ENCODE results near the gene MCM3AP.
"Not testable (repeated sequence)": the region's sequence is repeated elsewhere in the genome, so short reads cannot be mapped to it uniquely, and the experiment has no call there.

Gene MCM3AP

GRCh38 chr21:46211786-46212720 is 73.4 kb downstream of the MCM3AP start:
- DNase-seq (ENCODE audit: low read depth), result no peak
- no peak overlapping the region for H3K4me3 ChIP-seq (ENCODE audit: low read depth, low read length)

GRCh38 chr21:46211376-46211775 is 74.0 kb downstream of the MCM3AP start:
- H3K4me3 ChIP-seq (ENCODE audit: low read depth, low read length), result no peak overlapping the region
- no peak for DNase-seq (ENCODE audit: low read depth)

- H3K4me3 ChIP-seq (ENCODE audit: low read depth, low read length), result no peak overlapping the region
- DNase-seq (ENCODE audit: low read depth), result no peak
Observed at GRCh38 chr21:46210378-46211136, 74.9 kb downstream of the MCM3AP start.

GRCh38 chr21:46208761-46209721 is 76.4 kb downstream of the MCM3AP start:
- no peak overlapping the region for H3K4me3 ChIP-seq (ENCODE audit: low read depth, low read length)
- no peak for DNase-seq (ENCODE audit: low read depth)

GRCh38 chr21:46207920-46208591 is 77.4 kb downstream of the MCM3AP start:
- no peak overlapping the region for H3K4me3 ChIP-seq (ENCODE audit: low read depth, low read length)
- DNase-seq (ENCODE audit: low read depth), result no peak

GRCh38 chr21:46207006-46207919 is 78.1 kb downstream of the MCM3AP start:
- no peak for DNase-seq (ENCODE audit: low read depth)
- no peak overlapping the region for H3K4me3 ChIP-seq (ENCODE audit: low read depth, low read length)

GRCh38 chr21:46206163-46207005 is 79.0 kb downstream of the MCM3AP start:
- H3K4me3 ChIP-seq (ENCODE audit: low read depth, low read length), result no peak overlapping the region
- DNase-seq (ENCODE audit: low read depth), result no peak

- H3K4me3 ChIP-seq (ENCODE audit: low read depth, low read length), result no peak overlapping the region
- DNase-seq (ENCODE audit: low read depth), result no peak
Observed at GRCh38 chr21:46205766-46206162, 79.6 kb downstream of the MCM3AP start.

GRCh38 chr21:46205166-46205565 is 80.2 kb downstream of the MCM3AP start:
- H3K4me3 ChIP-seq (ENCODE audit: low read depth, low read length), result no peak overlapping the region
- no peak for DNase-seq (ENCODE audit: low read depth)

- no peak for DNase-seq (ENCODE audit: low read depth)
Observed at GRCh38 chr21:46203203-46203600, 82.2 kb downstream of the MCM3AP start.

GRCh38 chr21:46202592-46203202 is 82.7 kb downstream of the MCM3AP start:
- no peak overlapping the region for H3K4me3 ChIP-seq (ENCODE audit: low read depth, low read length)
- no peak for DNase-seq (ENCODE audit: low read depth)

More at GRCh38 chr21:46203203-46203600, 82.2 kb downstream of the MCM3AP start:
- H3K4me3 ChIP-seq (ENCODE audit: low read depth, low read length), result no peak overlapping the region

GRCh38 chr21:46200877-46201803 is 84.3 kb downstream of the MCM3AP start:
- DNase-seq (ENCODE audit: low read depth); H3K4me3 ChIP-seq (ENCODE audit: low read depth, low read length): not testable (repeated sequence)

- no peak for DNase-seq (ENCODE audit: low read depth)
- H3K4me3 ChIP-seq (ENCODE audit: low read depth, low read length), result no peak overlapping the region
Observed at GRCh38 chr21:46199436-46200373, 85.7 kb downstream of the MCM3AP start.

GRCh38 chr21:46196733-46197132 is 88.7 kb downstream of the MCM3AP start:
- no peak overlapping the region for H3K4me3 ChIP-seq (ENCODE audit: low read depth, low read length)
- no peak for DNase-seq (ENCODE audit: low read depth)
